Measurements from ENCODE around the gene NELFA.

- TF ChIP-seq CTCF (IDR thresholded peaks at IDR 0.05; ENCODE audit: low read depth, low read length, missing input control) (no peak), HNF4G (IDR thresholded peaks at IDR 0.05) (no peak)
These were observed 41.0 kb upstream of the NELFA start for GRCh38 chr4:2049811-2050210.
